Mammary epithelial cell (primary cell): Measurements from ENCODE around the gene SCAPER.

Source experiments
- EZH2 ChIP-seq: IDR thresholded peaks from 2 replicates; pipeline ENCODE4 v1.6.1; 2012; ENCODE audit warnings: low read length, inconsistent platforms, borderline replicate concordance
- TF ChIP-seq, protein P1 (sequence below), 2 donors: IDR thresholded peaks in 1 of 2; conservative IDR thresholded peaks in 1 of 2; 2 replicates each; pipeline ENCODE4 v1.5.1; 2011 to 2012; ENCODE audit warnings: inconsistent platforms in 2 of 2, low read length in 2 of 2, mild to moderate bottlenecking in 2 of 2, control low read depth in 1 of 2, low read depth in 1 of 2; ENCODE audit not compliant: insufficient read depth in 1 of 2; ENCODE audit errors: extremely low read depth in 1 of 2

DNA sequence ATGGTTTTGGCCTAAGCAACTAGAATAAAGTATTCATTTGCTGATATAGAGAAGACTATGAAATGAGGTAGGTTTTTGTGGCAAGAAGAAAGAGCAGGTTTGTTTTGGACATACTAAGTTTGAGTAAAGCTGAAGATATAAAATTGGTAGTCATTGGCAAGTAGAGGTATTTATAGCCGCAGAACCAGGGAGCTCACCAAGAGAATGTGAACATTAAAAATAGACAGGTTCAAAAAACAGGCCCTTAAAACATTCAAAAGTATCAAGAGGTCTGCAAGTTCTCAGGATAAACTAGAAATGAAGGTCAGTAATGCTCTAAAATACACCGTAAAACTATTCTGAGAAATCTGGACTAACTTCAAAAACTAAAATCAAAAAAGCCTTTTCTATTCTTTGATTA lies 240.7 kb downstream of the SCAPER start:
- TF ChIP-seq, protein P1, sequence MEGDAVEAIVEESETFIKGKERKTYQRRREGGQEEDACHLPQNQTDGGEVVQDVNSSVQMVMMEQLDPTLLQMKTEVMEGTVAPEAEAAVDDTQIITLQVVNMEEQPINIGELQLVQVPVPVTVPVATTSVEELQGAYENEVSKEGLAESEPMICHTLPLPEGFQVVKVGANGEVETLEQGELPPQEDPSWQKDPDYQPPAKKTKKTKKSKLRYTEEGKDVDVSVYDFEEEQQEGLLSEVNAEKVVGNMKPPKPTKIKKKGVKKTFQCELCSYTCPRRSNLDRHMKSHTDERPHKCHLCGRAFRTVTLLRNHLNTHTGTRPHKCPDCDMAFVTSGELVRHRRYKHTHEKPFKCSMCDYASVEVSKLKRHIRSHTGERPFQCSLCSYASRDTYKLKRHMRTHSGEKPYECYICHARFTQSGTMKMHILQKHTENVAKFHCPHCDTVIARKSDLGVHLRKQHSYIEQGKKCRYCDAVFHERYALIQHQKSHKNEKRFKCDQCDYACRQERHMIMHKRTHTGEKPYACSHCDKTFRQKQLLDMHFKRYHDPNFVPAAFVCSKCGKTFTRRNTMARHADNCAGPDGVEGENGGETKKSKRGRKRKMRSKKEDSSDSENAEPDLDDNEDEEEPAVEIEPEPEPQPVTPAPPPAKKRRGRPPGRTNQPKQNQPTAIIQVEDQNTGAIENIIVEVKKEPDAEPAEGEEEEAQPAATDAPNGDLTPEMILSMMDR (conservative IDR thresholded peaks at IDR 0.05 in 1 of 2, IDR thresholded peaks at IDR 0.05 in 1 of 2; ENCODE audit: extremely low read depth in 1 of 2, insufficient read depth in 1 of 2, low read depth in 1 of 2, low read length in 2 of 2) = no peak
- TF ChIP-seq EZH2 = no peak
